Kidney (tissue), 14 donors: ENCODE measurements around the gene TRIM4. TPM values are rescaled to one million over a fixed set of nuclear protein-coding genes. Genes with fewer than 3 reads are reported as not detected.

Experiments used
- DNase-seq, 5 donors: peaks; one replicate each; pipeline ENCODE4 v3.0.0-alpha.2; 2013 to 2020
- FAIRE-seq: peaks from 2 replicates; lab custom pipeline; 2012; peaks lifted over from hg19 to GRCh38; lab: Jason Lieb, UNC
- H3K27ac ChIP-seq, 2 donors: one replicate each; pipeline ENCODE4 v1.7.0; 2013; ENCODE audit warnings: low read depth in 2 of 2, low read length in 2 of 2, inconsistent platforms in 1 of 2
- H3K27me3 ChIP-seq: one replicate; pipeline ENCODE4 v1.7.1; 2013; ENCODE audit warnings: low read length, inconsistent platforms; ENCODE audit not compliant: control insufficient read depth, insufficient read depth
- H3K36me3 ChIP-seq, 3 donors: one replicate each; pipeline versions ENCODE4 v1.7.0 to v1.7.1; 2013; ENCODE audit warnings: low read length in 3 of 3, control low read depth in 1 of 3, inconsistent platforms in 1 of 3; ENCODE audit not compliant: insufficient read depth in 3 of 3, control insufficient read depth in 2 of 3
- H3K4me1 ChIP-seq, 3 donors: one replicate each; pipeline versions ENCODE4 v1.7.0 to v1.7.1; 2013; ENCODE audit warnings: low read length in 3 of 3, inconsistent platforms in 1 of 3, low read depth in 1 of 3; ENCODE audit not compliant: control insufficient read depth in 2 of 3, insufficient read depth in 2 of 3
- H3K4me3 ChIP-seq, 3 donors: one replicate each; pipeline versions ENCODE4 v1.7.0 to v1.8.1; 2013; ENCODE audit warnings: low read length in 3 of 3, control low read depth in 1 of 3, inconsistent platforms in 1 of 3
- H3K9ac ChIP-seq, 3 donors: one replicate each; pipeline versions ENCODE4 v1.7.0 to v1.7.1; 2013; ENCODE audit warnings: low read length in 3 of 3, control low read depth in 1 of 3, inconsistent platforms in 1 of 3
- H3K9me3 ChIP-seq, 3 donors: one replicate each; pipeline versions ENCODE4 v1.7.0 to v1.7.1; 2013; ENCODE audit warnings: low read length in 3 of 3, control low read depth in 1 of 3, inconsistent platforms in 1 of 3; ENCODE audit not compliant: control insufficient read depth in 2 of 3, insufficient read depth in 1 of 3
- CTCF ChIP-seq: IDR thresholded peaks from 3 replicates; pipeline ENCODE4 v1.5.1; 2012; ENCODE audit warnings: mild to moderate bottlenecking, moderate library complexity, borderline replicate concordance; ENCODE audit not compliant: insufficient read depth; ENCODE audit errors: extremely low read depth
- intact Hi-C: fragments of 100-400 bp; cut with DNase I; formaldehyde crosslinking; loops from one replicate; pipeline ENCODE4 v1.11.1; 2022
- polyA plus RNA-seq: library from polyadenylated mRNA; stranded (reverse); fragments of 350-450 nt; fragmentation: Illumina TruSeq; extraction: RNeasy Lipid Tissue Mini Kit (QIAGEN cat#74804); gene quantifications from one replicate; pipeline ENCODE4 v1.2.3, GENCODE V29; 2014; ENCODE audit warnings: low read depth, low replicate concordance; ENCODE audit not compliant: insufficient read depth
- total RNA-seq: library from RNA; stranded (reverse); fragmentation: NEBNext Ultra II Directional; extraction: Animal tissue kit (Norgen Biotek cat#: 25700); gene quantifications from one replicate; pipeline ENCODE4 v1.2.1, GENCODE V29; 2021
- donor health status: control.
- donor health status: control.
- donor health status: control.
- donor health status: control.
- donor health status: control.
- donor health status: DM: yes; HTN: yes; CAD: no.
- donor health status: Normal renal cell carcinoma (clear cell type).

TRIM4 gene
- total and polyA plus RNA-seq, 2 donors from 2014 or later, result 15.4 to 30.9 TPM

- peak; percentile 23 for TF ChIP-seq CTCF
- H3K27ac ChIP-seq, result no peak within 1 kb of the TSS
- H3K27me3 ChIP-seq, result no peaks in the 10 kb centered on the region
- intact Hi-C loops, result no loop called here
- FAIRE-seq (no peak), DNase-seq (peak; percentile 52 to 78 (median 71))
- H3K4me3 ChIP-seq, result peak within 1 kb of the TSS in 1 of 3 donors; percentile 46
- no peaks in the 10 kb centered on the region for H3K9me3 ChIP-seq
- no peaks in the 10 kb centered on the region for H3K36me3 ChIP-seq
- H3K4me1 ChIP-seq, result peaks cover 0 to 4% (median 0%) of the 10 kb centered on the region in 3 donors
- H3K9ac ChIP-seq, result peak within 1 kb of the TSS in 1 of 3 donors; percentile 36
Measured at GRCh38 chr7:99928994-99929729, 9.8 kb upstream of the TRIM4 start, which contains the start of gene GJC3. GJC3 (minus strand) TSS chr7:99929620; CDS start chr7:99929620, 0 bp downstream.

- Histone ChIP-seq H3K36me3 (no peaks in the 10 kb centered on the region), H3K27me3 (no peaks in the 10 kb centered on the region), H3K27ac (no peak overlapping the region), H3K4me3 (no peak overlapping the region), H3K9ac (no peak overlapping the region), H3K9me3 (no peaks in the 10 kb centered on the region), H3K4me1 (peaks cover 0 to 4% (median 0%) of the 10 kb centered on the region in 3 donors)
- intact Hi-C loops, result no loop called here
- DNase-seq (no peak), FAIRE-seq (no peak)
- no peak for TF ChIP-seq CTCF
Measured at GRCh38 chr7:99928188-99928587, 8.9 kb upstream of the TRIM4 start.

GRCh38 chr7:99927536-99927935 lies 8.2 kb upstream of the TRIM4 start:
- no peak for DNase-seq
- H3K4me3 ChIP-seq, result no peak overlapping the region

More at GRCh38 chr7:99927536-99927935, 8.2 kb upstream of the TRIM4 start:
- intact Hi-C loops, result no loop called here
- H3K27ac ChIP-seq, result no peak overlapping the region
- H3K9ac ChIP-seq, result no peak overlapping the region
- H3K9me3 ChIP-seq, result no peaks in the 10 kb centered on the region
- H3K36me3 ChIP-seq, result no peaks in the 10 kb centered on the region
- no peak for FAIRE-seq
- peaks cover 0 to 4% (median 0%) of the 10 kb centered on the region in 3 donors for H3K4me1 ChIP-seq
- TF ChIP-seq CTCF, result no peak
- no peaks in the 10 kb centered on the region for H3K27me3 ChIP-seq
